GM10248 (cell line): ENCODE results near the gene SOCS7.

Experiments used
- CTCF ChIA-PET: fragments of 300-600 bp; sonication (Branson Sonifier 250); formaldehyde crosslinking; extraction: SDS; loops from one replicate; lab custom pipeline; 2021; ENCODE audit warnings: antibody characterized with exemption; lab: Yijun Ruan, JAX
- POLR2A ChIA-PET: fragments of 350-650 bp; sonication (Branson Sonifier 250); formaldehyde crosslinking; extraction: SDS; loops from one replicate; lab custom pipeline; 2020; ENCODE audit warnings: antibody characterized with exemption; lab: Yijun Ruan, JAX
- DNase-seq: peaks from one replicate; pipeline ENCODE4 v3.0.0; 2012; ENCODE audit errors: extremely low spot score
- TF ChIP-seq, protein P1 (sequence below): IDR thresholded peaks from 2 replicates; pipeline ENCODE4 v1.5.1; 2012; ENCODE audit warnings: mild to moderate bottlenecking, low read depth; ENCODE audit errors: extremely low read depth, missing control alignments, control extremely low read depth

SOCS7 gene

DNA sequence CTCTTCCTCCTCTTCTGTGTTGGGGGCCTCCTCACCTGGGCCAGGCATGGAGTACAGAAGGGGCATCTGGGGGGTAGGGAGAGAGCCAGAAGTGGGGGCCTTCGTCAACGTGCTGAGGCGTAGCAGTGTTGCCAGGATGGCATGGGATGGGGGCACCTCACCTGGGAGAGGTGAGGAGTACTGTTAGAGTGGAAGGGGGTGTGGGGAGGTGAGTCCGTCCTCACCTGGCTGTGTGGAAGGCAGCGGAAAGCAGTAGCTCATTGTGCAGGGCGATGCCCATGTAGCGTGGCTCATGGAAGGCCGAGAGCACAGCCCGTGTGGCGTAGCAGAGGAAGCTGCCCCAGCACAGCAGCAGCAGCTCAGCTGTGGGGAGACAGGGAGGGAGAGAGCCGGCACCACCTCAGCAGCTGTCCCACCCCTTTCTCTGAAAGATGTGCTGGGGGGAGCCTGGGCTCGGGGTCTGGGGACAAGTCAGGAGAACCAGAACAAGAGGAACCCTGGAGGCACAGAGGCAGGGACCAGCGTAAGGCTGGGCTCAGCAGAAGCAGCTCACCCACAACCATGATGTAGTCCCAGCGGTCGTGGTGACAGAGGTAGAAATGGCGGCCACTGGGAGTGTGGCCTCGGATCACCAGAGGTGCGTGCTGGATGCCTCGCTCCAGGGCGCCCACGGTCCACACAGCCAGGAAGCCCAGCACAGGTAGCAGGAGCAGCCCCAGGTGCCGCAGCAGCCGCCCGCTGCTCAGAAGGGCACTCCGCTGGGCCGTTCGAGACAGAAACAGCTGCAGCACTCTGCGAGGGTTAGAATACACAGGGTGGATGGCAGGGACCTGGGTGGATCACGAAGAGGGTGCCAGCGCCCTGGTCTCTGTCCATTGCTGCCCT lies 16.9 kb upstream of the SOCS7 start:
- TF ChIP-seq, protein P1, sequence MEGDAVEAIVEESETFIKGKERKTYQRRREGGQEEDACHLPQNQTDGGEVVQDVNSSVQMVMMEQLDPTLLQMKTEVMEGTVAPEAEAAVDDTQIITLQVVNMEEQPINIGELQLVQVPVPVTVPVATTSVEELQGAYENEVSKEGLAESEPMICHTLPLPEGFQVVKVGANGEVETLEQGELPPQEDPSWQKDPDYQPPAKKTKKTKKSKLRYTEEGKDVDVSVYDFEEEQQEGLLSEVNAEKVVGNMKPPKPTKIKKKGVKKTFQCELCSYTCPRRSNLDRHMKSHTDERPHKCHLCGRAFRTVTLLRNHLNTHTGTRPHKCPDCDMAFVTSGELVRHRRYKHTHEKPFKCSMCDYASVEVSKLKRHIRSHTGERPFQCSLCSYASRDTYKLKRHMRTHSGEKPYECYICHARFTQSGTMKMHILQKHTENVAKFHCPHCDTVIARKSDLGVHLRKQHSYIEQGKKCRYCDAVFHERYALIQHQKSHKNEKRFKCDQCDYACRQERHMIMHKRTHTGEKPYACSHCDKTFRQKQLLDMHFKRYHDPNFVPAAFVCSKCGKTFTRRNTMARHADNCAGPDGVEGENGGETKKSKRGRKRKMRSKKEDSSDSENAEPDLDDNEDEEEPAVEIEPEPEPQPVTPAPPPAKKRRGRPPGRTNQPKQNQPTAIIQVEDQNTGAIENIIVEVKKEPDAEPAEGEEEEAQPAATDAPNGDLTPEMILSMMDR: no peak
- POLR2A ChIA-PET: interaction anchor here (0.6 kb wide), 1 partner anchor 102 kb away, joined by 3 read pairs; no protein-coding TSS in a partner anchor
- CTCF ChIA-PET: interaction anchor here (0.7 to 9.8 kb wide), 6 partner anchors 10 to 94 kb away, joined by 3 to 99 read pairs (median 10); partner anchors contain the start of genes ARHGAP23 and SOCS7
- no peak for DNase-seq

DNA sequence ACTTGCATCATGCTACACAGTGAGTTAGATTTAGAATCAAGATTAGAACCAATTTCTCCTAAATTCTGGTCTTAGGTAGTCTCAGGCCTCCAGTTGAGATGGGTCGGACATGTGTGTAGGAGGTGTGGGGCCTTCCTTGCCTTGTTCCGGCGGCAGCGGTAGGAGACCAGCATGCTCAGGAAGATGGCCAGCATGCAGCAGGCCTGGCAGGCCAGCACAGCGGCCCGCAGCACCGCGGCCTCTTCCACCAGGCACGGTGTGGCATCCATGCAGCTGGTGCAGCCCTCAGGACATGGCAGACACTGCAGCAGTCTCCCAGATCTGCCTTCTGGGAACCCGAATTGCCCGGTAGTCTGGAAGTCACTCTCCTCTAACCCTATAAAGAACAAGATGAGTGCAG lies 14.8 kb upstream of the SOCS7 start:
- ChIA-PET POLR2A (no interaction called here), CTCF (interaction anchor here (7.1 to 9.8 kb wide), 2 partner anchors 14 to 15 kb away, joined by 72 to 99 read pairs; partner anchors contain the start of gene SOCS7)
- no peak for DNase-seq
- TF ChIP-seq, protein P1: no peak

DNA sequence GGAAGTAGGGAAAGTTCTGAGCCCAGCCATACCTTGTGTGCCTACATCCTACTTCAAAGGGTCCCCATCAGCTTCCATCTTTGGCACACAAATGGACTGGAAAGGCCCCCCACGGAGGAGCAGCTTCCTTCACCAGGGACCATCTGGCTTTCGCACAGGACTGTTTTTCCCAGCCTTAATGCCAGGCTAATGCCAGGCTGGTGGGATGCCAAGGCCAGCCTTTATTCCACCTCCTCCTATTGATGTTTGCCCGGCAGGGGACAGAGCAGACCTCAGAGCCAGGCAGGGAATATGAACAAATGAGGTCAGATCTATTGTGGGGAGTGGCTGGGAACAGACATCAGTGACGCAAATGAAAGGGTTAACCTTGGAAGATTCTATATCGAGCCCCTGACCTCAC lies 13.6 kb upstream of the SOCS7 start:
- DNase-seq: no peak
- POLR2A ChIA-PET: no interaction called here
- TF ChIP-seq, protein P1: no peak
- CTCF ChIA-PET: interaction anchor here (0.9 to 3.4 kb wide), 5 partner anchors 11 to 76 kb away, joined by 3 to 31 read pairs (median 9); no protein-coding TSS in a partner anchor

DNA sequence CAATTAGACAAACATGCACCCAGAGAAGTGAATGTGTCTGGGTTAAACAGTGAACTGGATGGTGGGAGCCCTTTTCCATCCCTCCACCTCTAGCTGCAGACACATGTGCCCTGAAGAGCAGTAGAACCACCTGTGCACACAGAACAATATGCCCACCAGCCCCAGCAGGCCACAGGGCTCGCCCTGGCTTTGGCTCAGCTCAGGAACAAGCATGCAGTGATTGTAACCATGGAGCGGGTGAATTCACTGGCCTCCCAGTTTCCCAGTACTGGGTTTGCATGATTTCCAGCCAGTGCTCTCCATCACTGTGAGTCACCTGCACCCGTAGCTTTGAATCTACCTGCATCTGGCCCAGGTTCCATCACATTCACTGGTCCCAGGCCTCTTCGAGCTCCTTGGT lies 13.1 kb upstream of the SOCS7 start:
- ChIA-PET CTCF (interaction anchor here (1.7 to 3.4 kb wide), 3 partner anchors 11 to 75 kb away, joined by 9 to 31 read pairs (median 12); no protein-coding TSS in a partner anchor), POLR2A (no interaction called here)
- DNase-seq: no peak
- TF ChIP-seq, protein P1: no peak

DNA sequence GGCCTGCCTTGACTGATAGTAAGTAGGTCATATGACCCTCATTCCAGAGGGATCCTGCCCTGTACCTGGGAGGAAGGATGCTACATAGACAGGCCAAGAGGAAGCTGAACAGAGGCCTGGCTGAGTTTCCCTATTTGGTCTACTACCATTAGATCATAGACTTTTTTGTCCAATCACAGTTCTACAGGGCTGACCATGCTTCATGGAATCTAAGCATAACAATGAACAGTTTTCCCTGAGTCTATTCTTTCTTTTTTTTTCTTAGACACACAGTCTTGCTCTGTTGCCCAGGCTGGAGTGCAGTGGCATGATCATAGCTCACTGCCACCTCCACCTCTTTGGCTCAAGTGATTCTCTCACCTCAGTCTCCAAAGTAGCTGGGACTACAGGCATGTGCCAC lies 11.8 kb upstream of the SOCS7 start:
- TF ChIP-seq, protein P1: no peak
- CTCF ChIA-PET: interaction anchor here (0.6 to 3.4 kb wide), 5 partner anchors 9 to 74 kb away, joined by 3 to 31 read pairs (median 3); no protein-coding TSS in a partner anchor
- DNase-seq: no peak
- POLR2A ChIA-PET: no interaction called here

DNA sequence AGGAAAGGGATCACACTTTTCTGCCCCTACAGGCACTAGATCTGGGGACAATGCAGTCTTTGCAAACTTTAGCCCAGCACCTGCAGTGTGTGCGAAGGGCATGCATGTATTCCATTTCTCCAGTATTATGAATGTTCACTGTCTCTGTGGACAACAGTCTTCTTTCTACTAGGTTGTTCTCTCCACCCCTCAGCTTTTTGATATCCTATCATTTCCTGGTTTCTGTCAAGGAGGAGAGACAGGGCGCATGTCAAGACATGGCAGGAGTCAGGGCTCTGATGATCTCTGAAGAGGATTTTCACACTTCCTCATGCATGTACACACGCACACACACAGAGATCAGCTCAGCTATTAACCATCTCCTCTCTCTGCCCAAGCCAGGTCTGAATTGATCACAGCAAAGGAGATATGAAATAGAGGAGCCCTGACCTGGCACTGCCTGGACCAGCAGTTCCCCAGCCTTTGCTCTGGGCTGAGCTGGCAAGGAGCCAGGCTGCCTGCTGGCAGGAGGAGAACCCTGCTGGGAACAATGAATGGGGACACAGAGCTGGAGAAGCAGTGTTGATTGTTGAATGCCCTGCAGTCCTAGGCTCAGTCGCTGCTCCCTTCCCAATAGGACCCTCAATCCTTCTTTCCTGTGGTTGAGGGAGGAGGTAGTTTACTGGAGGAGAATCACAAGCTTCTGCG lies 10.5 kb upstream of the SOCS7 start:
- TF ChIP-seq, protein P1: no peak
- CTCF ChIA-PET: interaction anchor here (0.6 to 1.8 kb wide), 8 partner anchors 9 to 1209 kb away, joined by 3 to 9 read pairs (median 3); no protein-coding TSS in a partner anchor
- POLR2A ChIA-PET: no interaction called here
- DNase-seq: no peak
